Measurements from ENCODE around the gene PAIP2B. TPM values are rescaled to one million over a fixed set of nuclear protein-coding genes. Genes with fewer than 3 reads are reported as not detected.

Gene PAIP2B
- total and polyA plus RNA-seq, 9 of the 15 experiments (the other 6 are each of a cell fraction or from before 2014, with no cell fraction given) = 0.18 to 0.38 (median 0.25) TPM

DNA sequence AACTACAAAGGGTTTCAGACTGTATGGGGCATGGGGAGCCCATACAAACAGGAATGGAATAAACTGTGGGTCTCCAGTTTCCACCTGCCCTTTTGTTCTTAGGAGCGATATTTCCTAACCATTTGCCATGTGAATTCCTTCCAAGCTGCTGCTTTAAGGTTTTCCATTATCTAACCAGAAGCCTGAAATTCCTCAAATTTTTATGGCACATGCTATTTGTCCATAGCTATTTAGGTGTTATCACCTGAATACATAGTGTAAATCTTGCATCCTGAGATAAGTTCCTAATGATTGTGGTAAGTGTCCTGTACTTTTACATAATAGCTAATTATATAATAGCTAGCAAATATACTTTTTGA lies 17.4 kb upstream of the PAIP2B start (continued):
- TF ChIP-seq, protein P1, sequence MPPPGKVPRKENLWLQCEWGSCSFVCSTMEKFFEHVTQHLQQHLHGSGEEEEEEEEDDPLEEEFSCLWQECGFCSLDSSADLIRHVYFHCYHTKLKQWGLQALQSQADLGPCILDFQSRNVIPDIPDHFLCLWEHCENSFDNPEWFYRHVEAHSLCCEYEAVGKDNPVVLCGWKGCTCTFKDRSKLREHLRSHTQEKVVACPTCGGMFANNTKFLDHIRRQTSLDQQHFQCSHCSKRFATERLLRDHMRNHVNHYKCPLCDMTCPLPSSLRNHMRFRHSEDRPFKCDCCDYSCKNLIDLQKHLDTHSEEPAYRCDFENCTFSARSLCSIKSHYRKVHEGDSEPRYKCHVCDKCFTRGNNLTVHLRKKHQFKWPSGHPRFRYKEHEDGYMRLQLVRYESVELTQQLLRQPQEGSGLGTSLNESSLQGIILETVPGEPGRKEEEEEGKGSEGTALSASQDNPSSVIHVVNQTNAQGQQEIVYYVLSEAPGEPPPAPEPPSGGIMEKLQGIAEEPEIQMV (tag; conservative IDR thresholded peaks at IDR 0.05; ENCODE audit: low read depth) = no peak

- Histone ChIP-seq H3K36me3 (ENCODE audit: control insufficient read depth, insufficient read depth, low read length) (no peaks in the 10 kb centered on the region), H3K27ac (ENCODE audit: extremely low read depth, low read depth, low read length) (no peak overlapping the region), H3K9me3 (replicated peaks; ENCODE audit: control insufficient read depth, insufficient read depth, low read depth, low read length) (no peaks in the 10 kb centered on the region), H3K9me1 (ENCODE audit: control insufficient read depth, insufficient read depth, low read length) (no peaks in the 10 kb centered on the region), H3K4me2 (ENCODE audit: insufficient read depth, low read length) (no peak overlapping the region), H3K4me1 (replicated peaks in 1 of 2; ENCODE audit: control insufficient read depth in 2 of 2, insufficient read depth in 2 of 2, low read length in 2 of 2) (no peaks in the 10 kb centered on the region), H3K9ac (ENCODE audit: insufficient read depth in 1 of 2, low read depth in 2 of 2, low read length in 2 of 2) (no peak overlapping the region), H2AFZ (ENCODE audit: low read depth, low read length) (no peak overlapping the region), H4K20me1 (replicated peaks; ENCODE audit: control insufficient read depth, insufficient read depth, low read length) (0 out of 2 replicates have a peak, but pooled peaks cover 3% of the 10 kb centered on the region), H3K27me3 (ENCODE audit: control insufficient read depth in 2 of 2, insufficient read depth in 2 of 2, low read length in 2 of 2) (peaks cover 0 to 6% of the 10 kb centered on the region in 2 experiments; a peak in 2 of 5 replicates), H3K4me3 (no peak overlapping the region), H3K79me2 (ENCODE audit: control insufficient read depth, insufficient read depth, low read length) (no peaks in the 10 kb centered on the region)
- no TSS peak for BruUV-seq (replicated peaks)
- POLR2A ChIA-PET = interaction anchor here (1.0 kb wide), 1 partner anchor 19 kb away, joined by 3 read pairs; no protein-coding TSS in a partner anchor
- no peak for DNase-seq (ENCODE audit: extremely low read depth in 1 of 4, low spot score in 3 of 4)
- in situ Hi-C loops (cut with MboI) (no loop called here), intact Hi-C loops (cut with micrococcal nuclease) (no loop called here)
- CTCF ChIA-PET (ENCODE audit: low intra/inter-chr PET ratio) = no interaction called here
- ATAC-seq = no peak
- WGBS (ENCODE audit: insufficient coverage, low coverage, missing lambda C conversion rate) = 0% methylated on average over 1 of the region's 1 CpG
- FAIRE-seq = no peak
- TF ChIP-seq SMC3 (conservative IDR thresholded peaks at IDR 0.05; ENCODE audit: insufficient read depth, low read depth, low read length) (no peak), MEIS2 (IDR thresholded peaks at IDR 0.05; ENCODE audit: partially characterized antibody) (no peak), BRF1 (IDR thresholded peaks at IDR 0.05; ENCODE audit: borderline replicate concordance, extremely low read depth, insufficient read length) (no peak), OTX1 (CRISPR knock-in tag; IDR thresholded peaks at IDR 0.05) (no peak), ARID2 (IDR thresholded peaks at IDR 0.05) (no peak), TCF15 (CRISPR knock-in tag; IDR thresholded peaks at IDR 0.05) (no peak), SIRT6 (IDR thresholded peaks at IDR 0.05; ENCODE audit: low read depth, low read length) (no peak), DDX20 (tag; IDR thresholded peaks at IDR 0.05; ENCODE audit: low read depth) (no peak), LARP7 (IDR thresholded peaks at IDR 0.05) (no peak), SRSF7 (optimal IDR thresholded peaks at IDR 0.05; ENCODE audit: low read depth, low read length) (no peak), KHSRP (IDR thresholded peaks at IDR 0.05) (no peak)
- TF ChIP-seq, protein P2, sequence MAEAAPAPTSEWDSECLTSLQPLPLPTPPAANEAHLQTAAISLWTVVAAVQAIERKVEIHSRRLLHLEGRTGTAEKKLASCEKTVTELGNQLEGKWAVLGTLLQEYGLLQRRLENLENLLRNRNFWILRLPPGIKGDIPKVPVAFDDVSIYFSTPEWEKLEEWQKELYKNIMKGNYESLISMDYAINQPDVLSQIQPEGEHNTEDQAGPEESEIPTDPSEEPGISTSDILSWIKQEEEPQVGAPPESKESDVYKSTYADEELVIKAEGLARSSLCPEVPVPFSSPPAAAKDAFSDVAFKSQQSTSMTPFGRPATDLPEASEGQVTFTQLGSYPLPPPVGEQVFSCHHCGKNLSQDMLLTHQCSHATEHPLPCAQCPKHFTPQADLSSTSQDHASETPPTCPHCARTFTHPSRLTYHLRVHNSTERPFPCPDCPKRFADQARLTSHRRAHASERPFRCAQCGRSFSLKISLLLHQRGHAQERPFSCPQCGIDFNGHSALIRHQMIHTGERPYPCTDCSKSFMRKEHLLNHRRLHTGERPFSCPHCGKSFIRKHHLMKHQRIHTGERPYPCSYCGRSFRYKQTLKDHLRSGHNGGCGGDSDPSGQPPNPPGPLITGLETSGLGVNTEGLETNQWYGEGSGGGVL (CRISPR knock-in tag; IDR thresholded peaks at IDR 0.05) = no peak
- TF ChIP-seq, protein P3, sequence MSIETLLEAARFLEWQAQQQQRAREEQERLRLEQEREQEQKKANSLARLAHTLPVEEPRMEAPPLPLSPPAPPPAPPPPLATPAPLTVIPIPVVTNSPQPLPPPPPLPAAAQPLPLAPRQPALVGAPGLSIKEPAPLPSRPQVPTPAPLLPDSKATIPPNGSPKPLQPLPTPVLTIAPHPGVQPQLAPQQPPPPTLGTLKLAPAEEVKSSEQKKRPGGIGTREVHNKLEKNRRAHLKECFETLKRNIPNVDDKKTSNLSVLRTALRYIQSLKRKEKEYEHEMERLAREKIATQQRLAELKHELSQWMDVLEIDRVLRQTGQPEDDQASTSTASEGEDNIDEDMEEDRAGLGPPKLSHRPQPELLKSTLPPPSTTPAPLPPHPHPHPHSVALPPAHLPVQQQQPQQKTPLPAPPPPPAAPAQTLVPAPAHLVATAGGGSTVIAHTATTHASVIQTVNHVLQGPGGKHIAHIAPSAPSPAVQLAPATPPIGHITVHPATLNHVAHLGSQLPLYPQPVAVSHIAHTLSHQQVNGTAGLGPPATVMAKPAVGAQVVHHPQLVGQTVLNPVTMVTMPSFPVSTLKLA (conservative IDR thresholded peaks at IDR 0.05) = no peak
- TF ChIP-seq, protein P4, sequence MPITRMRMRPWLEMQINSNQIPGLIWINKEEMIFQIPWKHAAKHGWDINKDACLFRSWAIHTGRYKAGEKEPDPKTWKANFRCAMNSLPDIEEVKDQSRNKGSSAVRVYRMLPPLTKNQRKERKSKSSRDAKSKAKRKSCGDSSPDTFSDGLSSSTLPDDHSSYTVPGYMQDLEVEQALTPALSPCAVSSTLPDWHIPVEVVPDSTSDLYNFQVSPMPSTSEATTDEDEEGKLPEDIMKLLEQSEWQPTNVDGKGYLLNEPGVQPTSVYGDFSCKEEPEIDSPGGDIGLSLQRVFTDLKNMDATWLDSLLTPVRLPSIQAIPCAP (CRISPR knock-in tag; IDR thresholded peaks at IDR 0.05; ENCODE audit: borderline replicate concordance) = no peak
These were observed 16.9 kb upstream of the PAIP2B start for GRCh38 chr2:71243634-71244301.

All from K562 (cell line).